DMS153 treated with DMSO at 0.1 percent for 48 hours (cell line): Measurements from ENCODE around the gene CENPF.
"Not testable (repeated sequence)": the region's sequence is repeated elsewhere in the genome, so short reads cannot be mapped to it uniquely, and the experiment has no call there.

Source experiments
- DNase-seq: peaks from one replicate; lab custom pipeline; 2025; ENCODE audit not compliant: unreplicated experiment; lab: John Stamatoyannopoulos, UW

CENPF gene

GRCh38 chr1:214582289-214582891 is 20.6 kb upstream of the CENPF start:
- no peak for DNase-seq

- no peak for DNase-seq
Measured at GRCh38 chr1:214583113-214583512, 19.9 kb upstream of the CENPF start.

GRCh38 chr1:214583824-214584554 is 19.0 kb upstream of the CENPF start:
- no peak for DNase-seq

DNA sequence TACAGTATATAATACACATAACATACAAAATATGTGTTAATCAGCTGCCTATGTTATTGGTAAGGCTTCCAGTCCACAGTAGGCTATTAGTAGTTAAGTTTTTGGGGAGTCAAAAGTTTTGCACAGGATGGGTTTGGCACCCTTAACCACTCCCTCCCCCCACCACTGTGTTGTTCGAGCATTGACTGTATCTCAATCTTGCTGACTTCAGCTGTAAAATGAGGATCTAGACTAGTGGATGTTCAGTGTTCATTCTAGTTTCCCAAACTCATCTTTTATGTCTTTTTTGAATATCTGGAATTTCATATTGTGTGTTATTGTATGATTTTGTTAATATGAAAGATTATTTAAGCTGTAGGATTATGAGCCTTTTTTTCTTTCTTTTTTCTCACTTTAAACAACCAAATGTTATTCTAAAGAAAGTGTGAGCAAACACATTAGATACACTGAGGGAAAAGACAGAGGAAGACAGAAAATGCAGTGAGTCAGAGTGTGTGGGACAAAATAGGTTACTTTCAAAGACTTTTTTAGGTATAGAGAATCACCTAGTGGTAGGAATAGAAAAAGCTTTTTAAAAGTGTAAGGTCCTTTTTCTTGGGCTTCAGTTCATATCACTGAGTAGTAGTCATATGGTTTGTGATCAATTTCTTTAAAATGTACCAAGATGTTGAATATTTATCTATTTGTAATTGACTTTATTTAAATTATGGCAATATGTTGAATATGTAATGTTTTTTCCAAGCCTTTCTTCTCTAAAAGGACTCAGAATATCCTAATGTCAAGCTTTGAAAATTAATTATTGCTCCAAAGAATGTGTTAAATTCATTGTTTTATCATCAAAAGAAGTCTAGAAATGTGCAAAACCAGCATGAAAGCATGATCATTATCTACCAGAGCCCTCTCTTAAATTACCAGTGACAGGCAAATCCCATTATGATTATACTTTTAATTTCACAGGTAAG is 17.9 kb upstream of the CENPF start:
- DNase-seq, result peak; percentile 34

DNA sequence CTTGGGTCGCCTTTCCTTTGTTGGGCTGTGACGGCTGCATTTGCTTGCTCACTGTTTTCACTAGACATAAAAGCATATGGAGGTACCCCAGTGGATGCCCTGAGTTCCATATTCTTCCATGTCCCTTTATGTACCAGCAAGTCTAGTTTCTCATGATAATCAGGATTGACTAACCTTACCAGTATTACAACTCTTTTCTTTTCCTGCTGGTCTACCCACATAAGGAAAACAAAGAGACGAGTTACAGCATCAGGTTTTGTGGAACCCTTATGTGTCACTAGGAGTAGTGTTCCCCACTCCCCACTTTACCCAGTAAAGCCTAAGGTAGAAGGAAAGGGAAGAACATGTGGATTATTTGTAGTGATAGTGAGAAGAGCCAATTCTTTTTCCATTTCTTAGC is 16.4 kb upstream of the CENPF start:
- no peak for DNase-seq

DNA sequence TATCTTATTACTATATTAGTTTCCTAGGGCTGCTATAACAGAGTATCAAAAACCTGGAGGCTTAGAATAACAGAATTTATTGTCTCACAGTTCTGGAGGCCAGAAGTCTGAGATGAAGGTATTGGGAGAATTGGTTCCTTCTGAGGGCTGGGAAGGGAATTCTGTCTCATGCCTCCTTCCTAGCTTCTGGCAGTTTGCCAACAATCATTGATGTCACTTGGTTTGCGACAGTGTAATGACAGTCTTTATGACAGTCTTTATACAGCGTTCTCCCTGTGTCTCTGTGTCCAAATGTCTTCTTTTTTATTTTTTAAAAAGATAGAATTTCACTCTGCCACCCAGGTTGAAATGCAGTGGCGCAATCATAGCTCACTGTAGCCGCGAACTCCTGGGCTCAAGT is 15.8 kb upstream of the CENPF start:
- no peak for DNase-seq

DNA sequence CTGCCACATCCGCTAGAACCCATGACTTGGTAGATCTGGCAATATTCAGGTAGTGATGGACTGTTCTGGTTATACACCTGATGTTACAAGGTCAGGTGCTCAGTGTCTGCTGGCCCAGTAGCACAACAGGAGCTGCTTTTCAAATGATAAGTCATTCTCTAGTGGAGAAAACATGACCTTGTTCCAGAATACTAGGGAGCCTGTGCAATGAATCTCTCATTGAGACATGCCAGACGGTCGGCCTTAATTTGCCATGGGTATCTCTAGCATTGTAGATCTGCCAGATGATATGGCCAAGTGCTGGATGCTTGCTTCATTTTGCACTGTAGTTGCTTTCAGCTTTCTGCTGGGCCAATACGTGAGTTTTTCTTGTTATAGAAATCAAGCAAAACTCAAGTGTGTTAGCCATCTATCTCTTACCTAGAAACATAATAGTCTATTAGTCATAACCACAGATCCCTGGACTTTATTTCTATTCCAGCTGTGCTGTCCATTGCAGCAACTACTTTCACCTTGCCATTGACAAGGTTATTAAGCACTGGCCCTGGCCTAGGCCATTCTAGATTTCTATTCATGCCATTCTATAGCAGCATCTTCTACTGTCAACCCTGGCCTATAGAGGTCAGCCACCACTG is 13.9 kb upstream of the CENPF start:
- DNase-seq, result no peak

DNA sequence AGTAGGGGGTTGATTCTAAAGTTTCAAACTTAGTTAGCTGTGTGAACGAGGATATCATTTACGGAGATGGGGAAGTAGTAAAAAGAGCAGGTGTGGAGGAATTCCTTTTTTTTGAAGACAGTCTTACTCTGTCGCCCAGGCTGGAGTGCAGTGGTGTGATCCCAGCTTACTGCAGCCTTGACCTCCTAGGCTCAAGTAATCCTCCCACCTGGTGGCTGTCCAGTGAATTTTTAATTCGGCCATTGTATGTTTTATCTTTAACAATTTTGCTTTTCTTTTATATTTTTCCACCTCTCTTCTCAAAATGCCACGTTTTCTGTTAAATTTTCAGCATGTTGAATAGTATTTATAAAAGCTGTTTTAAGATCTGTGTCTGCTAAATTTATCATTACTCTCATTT is 12.3 kb upstream of the CENPF start:
- no peak for DNase-seq

- not testable (repeated sequence) for DNase-seq
Measured at GRCh38 chr1:214591918-214592317, 11.1 kb upstream of the CENPF start.

DNA sequence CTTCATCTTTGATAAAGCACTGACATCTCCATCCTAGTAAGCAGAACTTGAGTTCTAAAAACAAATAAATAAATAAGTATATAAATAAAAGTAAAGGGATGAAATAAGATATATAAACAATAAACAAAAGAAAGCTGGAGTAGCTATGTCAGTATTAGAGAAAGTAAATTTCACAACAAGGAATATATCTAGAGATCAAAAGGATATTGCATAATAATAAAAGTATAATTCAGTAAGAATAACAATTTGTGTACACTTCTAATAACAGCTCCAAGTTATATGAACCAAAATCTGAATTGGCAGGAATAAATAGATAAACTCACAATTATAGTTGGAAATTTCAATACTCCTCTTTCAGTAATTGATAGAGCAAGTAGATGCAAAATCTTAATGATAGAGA is 9.8 kb upstream of the CENPF start:
- DNase-seq, result no peak

DNA sequence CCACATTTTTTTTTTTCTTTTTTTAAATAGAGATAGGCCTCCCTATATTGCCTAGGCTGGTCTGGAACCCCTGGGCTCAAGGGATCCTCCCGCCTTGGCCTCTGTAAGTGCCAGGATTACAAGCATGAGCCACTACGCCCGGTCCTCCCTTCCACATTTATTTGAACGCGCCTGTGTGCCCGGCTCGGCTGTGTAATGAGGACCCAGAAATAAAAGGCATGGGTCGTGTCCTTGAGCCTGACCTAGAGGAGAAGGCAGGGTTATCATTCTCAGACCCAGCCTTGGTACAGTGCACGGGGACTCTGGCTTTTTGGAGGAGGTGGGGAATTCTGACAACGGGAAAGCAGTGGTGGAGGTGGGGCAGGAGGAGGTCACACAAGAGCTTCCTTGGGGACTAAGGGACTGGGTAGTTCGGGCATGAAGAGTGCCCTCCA is 841 bp downstream of the CENPF start:
- no peak for DNase-seq

GRCh38 chr1:214604523-214604922 is 1.5 kb downstream of the CENPF start:
- DNase-seq, result no peak

DNA sequence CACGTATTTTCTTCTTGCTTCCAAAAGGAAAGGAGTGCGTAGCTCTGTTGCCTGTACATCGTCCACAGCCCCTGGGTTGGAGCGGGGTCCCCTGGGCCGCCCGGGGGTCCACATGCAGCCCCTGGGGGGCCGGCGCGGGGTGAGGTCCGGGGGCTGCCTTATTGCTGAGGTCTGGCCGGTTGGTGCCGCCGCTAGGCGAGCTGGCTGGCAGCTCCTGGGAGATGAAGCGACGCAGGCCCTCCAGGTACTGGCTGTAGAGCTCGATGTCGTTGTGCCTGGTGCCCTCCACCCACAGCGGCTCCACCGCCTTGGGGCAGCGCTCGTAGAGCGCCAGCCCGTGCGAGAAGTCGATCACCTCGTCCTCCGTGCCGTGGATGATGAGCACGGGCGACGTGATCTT is 2.5 kb downstream of the CENPF start:
- not testable (repeated sequence) for DNase-seq

- not testable (repeated sequence) for DNase-seq
Measured at GRCh38 chr1:214605933-214606925, 3.2 kb downstream of the CENPF start.

- DNase-seq, result not testable (repeated sequence)
Measured at GRCh38 chr1:214607492-214608215, 4.7 kb downstream of the CENPF start.

- not testable (repeated sequence) for DNase-seq
Measured at GRCh38 chr1:214608216-214608783, 5.3 kb downstream of the CENPF start.

- not testable (repeated sequence) for DNase-seq
Measured at GRCh38 chr1:214608817-214609216, 5.8 kb downstream of the CENPF start.

DNA sequence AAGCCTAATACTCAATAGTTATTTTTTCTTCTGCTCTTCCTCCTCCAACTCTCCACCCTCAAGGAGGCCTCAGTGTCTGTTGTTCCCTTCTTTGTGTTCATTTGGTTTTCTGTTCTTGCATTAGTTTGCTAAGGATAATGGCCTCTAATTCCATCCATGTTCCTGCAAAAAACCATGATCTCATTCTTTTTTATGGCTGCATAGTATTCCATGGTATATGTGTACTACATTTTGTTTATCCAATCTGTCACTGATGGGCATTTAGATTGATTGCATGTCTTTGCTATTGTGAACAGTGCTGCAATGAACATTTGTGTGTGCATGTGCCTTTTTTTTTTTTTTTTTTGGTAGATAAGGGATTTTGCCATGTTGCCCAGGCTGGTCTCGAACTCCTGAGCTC is 6.7 kb downstream of the CENPF start:
- DNase-seq, result no peak

DNA sequence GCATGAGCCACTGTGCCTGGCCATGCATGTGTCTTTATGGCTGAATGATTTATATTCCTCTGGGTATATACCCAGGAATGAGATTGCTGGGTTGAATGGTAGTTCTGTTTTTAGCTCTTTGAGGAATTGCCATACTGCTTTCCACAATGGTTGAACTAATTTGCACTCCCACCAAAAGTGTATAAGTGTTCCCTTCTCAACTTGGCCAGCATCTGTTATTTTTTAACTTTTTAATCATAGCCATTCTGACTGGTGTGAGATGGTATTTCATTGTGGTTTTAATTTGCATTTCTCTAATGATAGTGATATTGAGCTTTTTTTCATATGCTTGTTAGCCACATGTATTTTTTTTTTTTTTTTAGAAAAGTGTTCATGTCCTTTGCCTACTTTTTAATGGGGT is 7.1 kb downstream of the CENPF start:
- not testable (repeated sequence) for DNase-seq
